Activated CD8-positive, alpha-beta T cell treated with anti-CD3 and anti-CD28 coated beads for 36 hours (primary cell): ENCODE results near the gene NEDD4L. TPM values are rescaled to one million over a fixed set of nuclear protein-coding genes. Genes with fewer than 3 reads are reported as not detected.

Experiments
- ATAC-seq: fragments of 200-7000 bp; cut with Tn5 transposase; one replicate; pipeline ENCODE4 v1.10.0; 2021; ENCODE audit warnings: mild to moderate bottlenecking, moderate library complexity
- CTCF ChIA-PET: fragments of 350-600 bp; sonication (Branson Sonifier 250); formaldehyde crosslinking; loops from one replicate; lab custom pipeline; 2021; ENCODE audit warnings: antibody characterized with exemption; lab: Charles Lee
- POLR2A ChIA-PET: fragments of 350-600 bp; sonication (Branson Sonifier 250); formaldehyde crosslinking; loops from one replicate; lab custom pipeline; 2021; ENCODE audit warnings: antibody characterized with exemption; lab: Charles Lee
- DNase-seq: peaks from one replicate; pipeline ENCODE4 v3.0.0-alpha.2; 2020
- H3K27ac Mint-ChIP-seq: one replicate; pipeline ENCODE4 v1.8.0; 2021; ENCODE audit warnings: mild to moderate bottlenecking, mixed read lengths
- H3K27me3 Mint-ChIP-seq: one replicate; pipeline ENCODE4 v1.8.0; 2021; ENCODE audit warnings: mixed read lengths
- H3K36me3 Mint-ChIP-seq: one replicate; pipeline ENCODE4 v1.8.0; 2021; ENCODE audit warnings: low read depth, mixed read lengths
- H3K4me1 Mint-ChIP-seq: one replicate; pipeline ENCODE4 v1.8.0; 2021; ENCODE audit warnings: low read depth, mixed read lengths
- H3K4me3 Mint-ChIP-seq: one replicate; pipeline ENCODE4 v1.8.0; 2021; ENCODE audit warnings: mild to moderate bottlenecking, moderate library complexity, mixed read lengths
- H3K9me3 Mint-ChIP-seq: one replicate; pipeline ENCODE4 v1.8.0; 2021; ENCODE audit warnings: mixed read lengths
- CTCF ChIP-seq: fragments of 200-600 bp; IDR thresholded peaks from one replicate; pipeline ENCODE4 v1.8.0; 2022; ENCODE audit warnings: antibody characterized with exemption, mild to moderate bottlenecking
- intact Hi-C: fragments of 100-400 bp; cut with micrococcal nuclease; formaldehyde crosslinking; loops from one replicate; pipeline ENCODE4 v1.10.0; 2022
- total RNA-seq, 2 experiments: library from RNA; stranded (reverse); gene quantifications; one replicate each; pipeline ENCODE4 v1.2.3, GENCODE V29; 2021

The NEDD4L gene
- total RNA-seq, 2 experiments from 2014 or later, result 7.5 to 8.5 TPM

- Mint-ChIP-seq H3K4me1 (no peaks in the 10 kb centered on the region), H3K36me3 (no peaks in the 10 kb centered on the region), H3K27me3 (peaks cover 2% of the 10 kb centered on the region), H3K4me3 (no peak overlapping the region), H3K9me3 (no peaks in the 10 kb centered on the region), H3K27ac (no peak overlapping the region)
- ATAC-seq (no peak), DNase-seq (no peak)
- TF ChIP-seq CTCF, result no peak
- ChIA-PET POLR2A (interaction anchor here (1.0 kb wide), 1 partner anchor 10 kb away, joined by 3 read pairs; no protein-coding TSS in a partner anchor), CTCF (no interaction called here)
- intact Hi-C loops, result no loop called here
These were observed 36.4 kb downstream of the NEDD4L start for GRCh38 chr18:58080451-58080850.

GRCh38 chr18:58087928-58088690 is 44.1 kb downstream of the NEDD4L start:
- ATAC-seq (peak; percentile 49), DNase-seq (peak; percentile 4)
- TF ChIP-seq CTCF, result no peak
- POLR2A ChIA-PET, result no interaction called here
- CTCF ChIA-PET, result no interaction called here
- intact Hi-C loops, result no loop called here
- Mint-ChIP-seq H3K36me3 (no peaks in the 10 kb centered on the region), H3K4me1 (no peaks in the 10 kb centered on the region), H3K4me3 (no peak overlapping the region), H3K9me3 (no peaks in the 10 kb centered on the region), H3K27ac (no peak overlapping the region), H3K27me3 (peaks cover 2% of the 10 kb centered on the region)

- Mint-ChIP-seq H3K36me3 (no peaks in the 10 kb centered on the region), H3K4me3 (no peak overlapping the region), H3K27me3 (peaks cover 2% of the 10 kb centered on the region), H3K4me1 (no peaks in the 10 kb centered on the region), H3K27ac (no peak overlapping the region), H3K9me3 (no peaks in the 10 kb centered on the region)
- TF ChIP-seq CTCF, result no peak
- DNase-seq (no peak), ATAC-seq (no peak)
- ChIA-PET POLR2A (no interaction called here), CTCF (no interaction called here)
- intact Hi-C loops, result no loop called here
These were observed 44.7 kb downstream of the NEDD4L start for GRCh38 chr18:58088691-58089065.

- DNase-seq (no peak), ATAC-seq (no peak)
- H3K9me3 Mint-ChIP-seq, result no peaks in the 10 kb centered on the region
- no peak for TF ChIP-seq CTCF
- no peaks in the 10 kb centered on the region for H3K4me1 Mint-ChIP-seq
- POLR2A ChIA-PET, result no interaction called here
- H3K4me3 Mint-ChIP-seq, result no peak overlapping the region
- no peak overlapping the region for H3K27ac Mint-ChIP-seq
- intact Hi-C loops, result no loop called here
- CTCF ChIA-PET, result no interaction called here
- H3K27me3 Mint-ChIP-seq, result peaks cover under 1% of the 10 kb centered on the region
- no peaks in the 10 kb centered on the region for H3K36me3 Mint-ChIP-seq
These were observed 47.1 kb downstream of the NEDD4L start for GRCh38 chr18:58091099-58091611.

GRCh38 chr18:58093311-58093803 is 49.3 kb downstream of the NEDD4L start:
- Mint-ChIP-seq H3K4me3 (no peak overlapping the region), H3K9me3 (no peaks in the 10 kb centered on the region), H3K27ac (no peak overlapping the region), H3K27me3 (no peaks in the 10 kb centered on the region), H3K4me1 (no peaks in the 10 kb centered on the region), H3K36me3 (no peaks in the 10 kb centered on the region)
- no peak for TF ChIP-seq CTCF
- ATAC-seq (no peak), DNase-seq (no peak)
- POLR2A ChIA-PET, result no interaction called here
- intact Hi-C loops, result no loop called here
- CTCF ChIA-PET, result no interaction called here
